K562 (cell line): ENCODE data around the gene ACOT7. TPM values are rescaled to one million over a fixed set of nuclear protein-coding genes. Genes with fewer than 3 reads are reported as not detected.

Experiments
- ATF7 ChIP-seq: fragments of 450-650 bp; IDR thresholded peaks from 2 replicates; pipeline ENCODE4 v1.7.1; 2014; ENCODE audit warnings: mild to moderate bottlenecking, moderate library complexity
- CCNT2 ChIP-seq: IDR thresholded peaks from 2 replicates; pipeline ENCODE4 v1.6.1; 2011; ENCODE audit warnings: borderline replicate concordance, low read depth, mild to moderate bottlenecking, moderate library complexity, mixed read lengths, low read length; ENCODE audit not compliant: insufficient read length; ENCODE audit errors: extremely low read depth
- DMBX1 ChIP-seq: fragments of 250-450 bp; sonication (Bioruptor Pico); IDR thresholded peaks from 2 replicates; pipeline ENCODE4 v1.8.0; 2022; ENCODE audit warnings: inconsistent platforms, mild to moderate bottlenecking, moderate library complexity, borderline replicate concordance
- ESRRA ChIP-seq: fragments of 450-650 bp; IDR thresholded peaks from 2 replicates; pipeline ENCODE4 v1.6.1; 2014; ENCODE audit warnings: low read depth, mild to moderate bottlenecking, moderate library complexity, borderline replicate concordance
- ETS2 ChIP-seq: IDR thresholded peaks from 2 replicates; pipeline ENCODE4 v1.6.1; 2016; ENCODE audit warnings: borderline replicate concordance, missing genetic modification characterization, mild to moderate bottlenecking, moderate library complexity, missing compliant biosample characterization; ENCODE audit not compliant: poor library complexity, severe bottlenecking
- FOSL1 ChIP-seq: fragments of 200-800 bp; sonication (Bioruptor generic); conservative IDR thresholded peaks from 2 replicates; pipeline ENCODE4 v1.6.1; 2016; ENCODE audit warnings: missing genetic modification characterization, missing compliant biosample characterization
- KAT7 ChIP-seq: sonication (generic); formaldehyde crosslinking; IDR thresholded peaks from 2 replicates; pipeline ENCODE4 v1.8.0; 2022; ENCODE audit warnings: missing genetic modification reagents, mild to moderate bottlenecking, borderline replicate concordance
- KDM5B ChIP-seq: fragments of 200-600 bp; sonication (generic); IDR thresholded peaks from 2 replicates; pipeline ENCODE4 v1.6.1; 2012; ENCODE audit warnings: low read depth, mild to moderate bottlenecking, moderate library complexity, low read length, control low read depth, inconsistent platforms; ENCODE audit not compliant: insufficient replicate concordance
- KLF16 ChIP-seq: IDR thresholded peaks from 2 replicates; pipeline ENCODE4 v1.6.1; 2016; ENCODE audit warnings: antibody characterized with exemption
- NR1H2 ChIP-seq: sonication (generic); formaldehyde crosslinking; IDR thresholded peaks from 2 replicates; pipeline ENCODE4 v1.4.0; 2020; ENCODE audit warnings: mild to moderate bottlenecking, missing genetic modification reagents
- POLR2A ChIP-seq: fragments of 450-650 bp; conservative IDR thresholded peaks from 2 replicates; pipeline ENCODE4 v1.6.1; 2016
- RBFOX2 ChIP-seq: fragments of 200-400 bp; formaldehyde crosslinking; IDR thresholded peaks from 2 replicates; pipeline ENCODE4 v1.6.1; 2017; ENCODE audit warnings: low read depth, mild to moderate bottlenecking, low read length, moderate library complexity
- RBM34 ChIP-seq: fragments of 200-400 bp; formaldehyde crosslinking; IDR thresholded peaks from 2 replicates; pipeline ENCODE4 v1.6.1; 2018; ENCODE audit warnings: low read length, borderline replicate concordance; ENCODE audit not compliant: insufficient read depth
- RBM39 ChIP-seq: fragments of 200-400 bp; formaldehyde crosslinking; optimal IDR thresholded peaks from 2 replicates; pipeline ENCODE3; 2018; ENCODE audit warnings: low read depth, low read length
- SAFB2 ChIP-seq: fragments of 200-400 bp; formaldehyde crosslinking; IDR thresholded peaks from 2 replicates; pipeline ENCODE4 v1.6.1; 2018; ENCODE audit warnings: borderline replicate concordance, low read length, low read depth, moderate library complexity; ENCODE audit not compliant: severe bottlenecking
- SOX6 ChIP-seq: fragments of 450-650 bp; IDR thresholded peaks from 2 replicates; pipeline ENCODE4 v1.6.1; 2014; ENCODE audit warnings: mild to moderate bottlenecking
- SREBF1 ChIP-seq: fragments of 150-350 bp; IDR thresholded peaks from 2 replicates; pipeline ENCODE4 v1.6.1; 2014; ENCODE audit warnings: antibody characterized with exemption, low read depth, low read length, borderline replicate concordance
- ZEB2 ChIP-seq: fragments of 450-650 bp; IDR thresholded peaks from 2 replicates; pipeline ENCODE4 v1.6.1; 2016
- ZNF274 ChIP-seq: IDR thresholded peaks from 2 replicates; pipeline ENCODE4 v1.6.1; 2011; ENCODE audit warnings: low read depth, mild to moderate bottlenecking, low read length, moderate library complexity, borderline replicate concordance
- ZNF830 ChIP-seq: fragments of 250-450 bp; sonication (Bioruptor Pico); IDR thresholded peaks from 2 replicates; pipeline ENCODE4 v1.5.0; 2021; ENCODE audit warnings: mild to moderate bottlenecking
- ZSCAN29 ChIP-seq: fragments of 450-650 bp; IDR thresholded peaks from 2 replicates; pipeline ENCODE4 v1.6.1; 2017
- polyA plus RNA-seq, 8 experiments: library from polyadenylated mRNA; depleted of rRNA in 4 of 8; stranded (reverse) in 5 of 8; unstranded in 3 of 8; fragments of >200 nt; fragmentation: Nextera tagmentation in 2 of 8; fragmentation: Illumina TruSeq in 1 of 8; extraction: Ambion mirVana in 2 of 8; extraction: Trizol in 1 of 8; gene quantifications; 2 replicates each; pipeline versions ENCODE4 v1.2.1 to v1.2.3, GENCODE V29; 2011 to 2014; ENCODE audit warnings: inconsistent platforms in 1 of 8, missing spikeins in 1 of 8
- total RNA-seq, 7 experiments: library from RNA; depleted of rRNA in 6 of 7; stranded (reverse); fragments of >200 nt in 6 of 7; fragmentation: Illumina TruSeq in 2 of 7; extraction: Trizol in 2 of 7; gene quantifications; 2 replicates each; pipeline versions ENCODE4 v1.2.1 to v1.2.3, GENCODE V29; 2011 to 2021; ENCODE audit warnings: low replicate concordance in 1 of 7
- TF ChIP-seq, protein P1 (sequence below): fragments of 150-350 bp; IDR thresholded peaks from 2 replicates; pipeline ENCODE4 v1.6.1; 2014; ENCODE audit warnings: low read depth, mild to moderate bottlenecking, low read length, borderline replicate concordance
- TF ChIP-seq, protein P2 (sequence below): fragments of 250-450 bp; sonication (Bioruptor Pico); IDR thresholded peaks from 2 replicates; pipeline ENCODE4 v1.6.1; 2021; ENCODE audit warnings: mild to moderate bottlenecking

Gene ACOT7
- total and polyA plus RNA-seq, 9 of the 15 experiments (the other 6 are each of a cell fraction or from before 2014, with no cell fraction given) = 7.0 to 92.6 (median 37.2) TPM

DNA sequence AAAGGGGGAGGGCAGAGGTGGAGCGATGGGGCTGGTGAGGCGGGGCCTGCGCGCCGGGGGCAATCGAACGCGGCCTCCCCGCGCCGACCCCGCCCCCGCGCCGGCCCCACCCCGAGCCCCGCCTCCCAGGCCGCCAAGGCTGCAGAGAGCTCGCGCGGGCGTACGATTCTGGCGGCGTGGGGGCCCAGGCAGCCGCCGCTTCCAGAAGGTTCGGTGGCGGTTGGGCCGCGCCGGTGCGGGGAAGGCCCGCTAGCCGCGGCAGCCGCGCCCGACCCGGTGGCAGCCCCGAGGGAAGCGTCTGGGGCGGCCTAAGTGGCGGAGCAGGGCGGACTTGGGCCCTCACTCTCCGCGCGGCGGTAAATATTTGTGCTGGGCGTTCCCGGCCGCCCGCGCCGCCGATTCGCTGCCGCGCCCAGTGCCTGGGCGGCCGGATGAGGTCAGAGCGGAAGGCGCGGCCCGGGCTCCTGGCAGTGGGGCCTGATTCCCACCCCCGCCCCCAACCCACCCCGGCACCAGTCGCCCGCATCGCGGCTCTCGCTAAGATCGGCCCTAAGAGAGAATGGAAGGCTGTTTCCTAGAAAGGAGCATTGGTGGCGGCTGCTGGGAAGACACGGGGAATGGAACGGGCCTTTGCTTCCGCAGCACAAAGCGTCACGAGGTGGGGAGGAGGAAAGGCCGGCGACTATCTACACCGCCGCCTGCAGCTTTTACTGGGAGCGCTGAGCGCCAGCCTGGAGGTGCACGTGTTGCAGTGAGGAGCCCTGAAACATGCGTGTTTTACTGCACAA is at the start of gene ACOT7 (continued):
- TF ChIP-seq, protein P1, sequence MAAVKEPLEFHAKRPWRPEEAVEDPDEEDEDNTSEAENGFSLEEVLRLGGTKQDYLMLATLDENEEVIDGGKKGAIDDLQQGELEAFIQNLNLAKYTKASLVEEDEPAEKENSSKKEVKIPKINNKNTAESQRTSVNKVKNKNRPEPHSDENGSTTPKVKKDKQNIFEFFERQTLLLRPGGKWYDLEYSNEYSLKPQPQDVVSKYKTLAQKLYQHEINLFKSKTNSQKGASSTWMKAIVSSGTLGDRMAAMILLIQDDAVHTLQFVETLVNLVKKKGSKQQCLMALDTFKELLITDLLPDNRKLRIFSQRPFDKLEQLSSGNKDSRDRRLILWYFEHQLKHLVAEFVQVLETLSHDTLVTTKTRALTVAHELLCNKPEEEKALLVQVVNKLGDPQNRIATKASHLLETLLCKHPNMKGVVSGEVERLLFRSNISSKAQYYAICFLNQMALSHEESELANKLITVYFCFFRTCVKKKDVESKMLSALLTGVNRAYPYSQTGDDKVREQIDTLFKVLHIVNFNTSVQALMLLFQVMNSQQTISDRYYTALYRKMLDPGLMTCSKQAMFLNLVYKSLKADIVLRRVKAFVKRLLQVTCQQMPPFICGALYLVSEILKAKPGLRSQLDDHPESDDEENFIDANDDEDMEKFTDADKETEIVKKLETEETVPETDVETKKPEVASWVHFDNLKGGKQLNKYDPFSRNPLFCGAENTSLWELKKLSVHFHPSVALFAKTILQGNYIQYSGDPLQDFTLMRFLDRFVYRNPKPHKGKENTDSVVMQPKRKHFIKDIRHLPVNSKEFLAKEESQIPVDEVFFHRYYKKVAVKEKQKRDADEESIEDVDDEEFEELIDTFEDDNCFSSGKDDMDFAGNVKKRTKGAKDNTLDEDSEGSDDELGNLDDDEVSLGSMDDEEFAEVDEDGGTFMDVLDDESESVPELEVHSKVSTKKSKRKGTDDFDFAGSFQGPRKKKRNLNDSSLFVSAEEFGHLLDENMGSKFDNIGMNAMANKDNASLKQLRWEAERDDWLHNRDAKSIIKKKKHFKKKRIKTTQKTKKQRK = no peak
- no peak for TF ChIP-seq ZNF274
- no peak for TF ChIP-seq ZNF830
- TF ChIP-seq ETS2 (tag) = no peak
- peak; percentile 6; the same call in 1 of the 2 replicates for TF ChIP-seq ESRRA
- peak; percentile 85; the same call in 1 of the 2 replicates for TF ChIP-seq RBM34
- TF ChIP-seq ATF7 = peak; percentile 93
- TF ChIP-seq ZEB2 = no peak
- TF ChIP-seq KDM5B = peak; percentile 63
- peak; percentile 92 for TF ChIP-seq RBM39
- 0 out of 2 replicates have a peak, but pooled peaks have one; percentile 6 for TF ChIP-seq SOX6
- TF ChIP-seq RBFOX2 = peak; percentile 92
- no peak for TF ChIP-seq SREBF1
- no peak for TF ChIP-seq DMBX1 (CRISPR knock-in tag)
- no peak for TF ChIP-seq SAFB2
- peak; percentile 40 for TF ChIP-seq FOSL1
- peak; percentile 90 for TF ChIP-seq POLR2A
- TF ChIP-seq, protein P2, sequence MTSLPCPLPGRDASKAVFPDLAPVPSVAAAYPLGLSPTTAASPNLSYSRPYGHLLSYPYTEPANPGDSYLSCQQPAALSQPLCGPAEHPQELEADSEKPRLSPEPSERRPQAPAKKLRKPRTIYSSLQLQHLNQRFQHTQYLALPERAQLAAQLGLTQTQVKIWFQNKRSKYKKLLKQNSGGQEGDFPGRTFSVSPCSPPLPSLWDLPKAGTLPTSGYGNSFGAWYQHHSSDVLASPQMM = no peak
- TF ChIP-seq CCNT2 = peak; percentile 79
- TF ChIP-seq ZSCAN29 = no peak
- TF ChIP-seq KAT7 (CRISPR knock-in tag) = no peak; the same call in 1 of the 2 replicates
- no peak; the same call in 1 of the 2 replicates for TF ChIP-seq KLF16
- TF ChIP-seq NR1H2 = no peak
